Measurements from ENCODE around the gene UTF1.

Gene UTF1

GRCh38 chr10:133196221-133196915 lies 33.6 kb upstream of the UTF1 start:
- H3K4me3 ChIP-seq (ENCODE audit: low read depth, low read length), result no peak overlapping the region
- TF ChIP-seq CTCF (IDR thresholded peaks at IDR 0.05; ENCODE audit: borderline replicate concordance, insufficient read depth, low read depth, low read length), result no peak

GRCh38 chr10:133196936-133197758 lies 32.9 kb upstream of the UTF1 start:
- no peak for TF ChIP-seq CTCF (IDR thresholded peaks at IDR 0.05; ENCODE audit: borderline replicate concordance, insufficient read depth, low read depth, low read length)
- no peak overlapping the region for H3K4me3 ChIP-seq (ENCODE audit: low read depth, low read length)

DNA sequence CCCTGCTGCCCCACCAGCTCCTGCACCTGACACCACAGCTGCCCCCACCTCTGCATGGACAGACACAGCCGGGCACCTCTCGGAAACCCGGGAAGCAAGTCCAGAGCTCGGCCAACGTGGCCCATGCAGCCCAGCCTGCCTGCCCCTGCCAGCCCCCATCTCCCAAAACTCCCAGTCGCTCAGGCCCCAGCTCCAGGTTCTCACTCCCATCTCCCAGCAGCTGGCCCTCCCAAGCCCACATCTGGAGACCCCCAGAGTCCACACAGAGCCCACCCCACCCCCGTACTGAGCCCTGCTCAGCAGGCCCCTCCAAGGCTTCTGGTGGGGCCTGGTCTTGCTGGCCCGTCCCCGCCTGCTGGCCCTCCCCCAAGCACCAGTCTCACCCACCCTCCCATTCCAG lies 32.2 kb upstream of the UTF1 start:
- no peak for TF ChIP-seq CTCF (IDR thresholded peaks at IDR 0.05; ENCODE audit: borderline replicate concordance, insufficient read depth, low read depth, low read length)
- no peak overlapping the region for H3K4me3 ChIP-seq (ENCODE audit: low read depth, low read length)

DNA sequence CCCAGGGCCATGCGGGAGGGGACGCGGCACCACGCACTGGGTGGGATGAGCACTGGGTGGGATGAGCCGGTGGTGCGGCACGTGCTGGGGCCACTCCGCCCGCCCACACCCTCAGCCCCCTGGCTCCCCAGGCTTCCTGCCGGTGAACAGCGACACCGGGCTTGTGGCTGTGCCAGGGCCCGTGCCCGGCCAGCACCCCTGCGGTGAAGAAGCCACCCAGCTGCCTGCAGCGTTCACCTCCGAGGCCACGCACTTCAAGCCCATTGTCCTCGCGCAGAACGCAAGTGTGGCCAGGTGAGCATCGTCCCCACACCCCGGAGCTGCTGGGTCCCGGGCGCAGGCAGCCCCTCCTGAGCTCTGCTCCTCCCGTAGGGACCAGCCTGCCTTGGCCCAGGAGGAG lies 31.8 kb upstream of the UTF1 start:
- no peak for TF ChIP-seq CTCF (IDR thresholded peaks at IDR 0.05; ENCODE audit: borderline replicate concordance, insufficient read depth, low read depth, low read length)
- no peak overlapping the region for H3K4me3 ChIP-seq (ENCODE audit: low read depth, low read length)

DNA sequence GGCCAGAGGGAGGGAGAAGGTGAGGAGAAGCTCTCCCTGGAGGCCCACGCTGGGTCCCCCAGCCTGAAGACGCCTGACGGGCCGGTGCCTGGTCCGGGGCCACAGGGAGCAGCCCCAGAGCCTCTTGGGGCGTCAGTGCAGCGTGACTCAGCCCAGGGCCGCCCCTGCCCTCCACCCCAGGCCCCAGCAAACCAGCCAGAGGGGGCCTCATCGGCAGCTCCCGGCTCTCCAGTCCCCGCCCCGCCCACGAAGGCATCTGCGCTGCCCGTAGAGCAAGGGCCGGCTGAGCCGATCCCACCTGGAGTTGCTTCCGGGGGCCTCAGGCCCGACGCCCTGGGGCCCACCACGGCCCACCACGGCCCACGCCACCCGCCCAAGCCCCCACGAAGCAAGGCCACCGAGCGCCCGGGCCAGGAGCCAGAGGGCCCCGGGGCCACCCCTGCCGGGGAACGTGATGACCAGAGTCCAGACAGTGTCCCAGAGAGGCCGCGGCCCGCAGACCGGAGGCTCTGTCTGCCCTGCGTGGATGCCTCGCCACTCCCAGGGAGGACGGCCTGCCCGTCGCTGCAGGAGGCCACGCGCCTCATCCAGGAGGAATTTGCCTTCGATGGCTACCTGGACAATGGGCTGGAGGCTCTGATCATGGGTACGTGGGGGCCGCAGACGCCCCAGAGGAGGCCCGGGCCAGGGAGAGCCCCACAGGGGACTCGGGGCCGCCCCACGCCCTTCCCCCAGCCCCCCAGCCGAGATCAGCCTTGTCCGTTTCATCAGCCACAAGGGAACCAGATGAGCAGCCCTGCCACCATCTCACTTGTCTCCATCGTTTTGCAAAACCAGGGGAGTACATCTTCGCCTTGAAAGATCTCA lies 31.2 kb upstream of the UTF1 start:
- no peak overlapping the region for H3K4me3 ChIP-seq (ENCODE audit: low read depth, low read length)
- no peak for TF ChIP-seq CTCF (IDR thresholded peaks at IDR 0.05; ENCODE audit: borderline replicate concordance, insufficient read depth, low read depth, low read length)

- no peak for TF ChIP-seq CTCF (IDR thresholded peaks at IDR 0.05; ENCODE audit: borderline replicate concordance, insufficient read depth, low read depth, low read length)
- H3K4me3 ChIP-seq (ENCODE audit: low read depth, low read length), result no peak overlapping the region
Measured at GRCh38 chr10:133199488-133199885, 30.5 kb upstream of the UTF1 start.

Data from GM12875 (cell line).